Ecto neural progenitor cell (in vitro differentiated cells): Measurements from ENCODE around the gene EPB41.
"Not testable (repeated sequence)": the region's sequence is repeated elsewhere in the genome, so short reads cannot be mapped to it uniquely, and the experiment has no call there.

Experiments used
- DNase-seq: peaks from one replicate; pipeline ENCODE4 v3.0.0-alpha.2; 2018; ENCODE audit warnings: low spot score

EPB41 gene

DNA sequence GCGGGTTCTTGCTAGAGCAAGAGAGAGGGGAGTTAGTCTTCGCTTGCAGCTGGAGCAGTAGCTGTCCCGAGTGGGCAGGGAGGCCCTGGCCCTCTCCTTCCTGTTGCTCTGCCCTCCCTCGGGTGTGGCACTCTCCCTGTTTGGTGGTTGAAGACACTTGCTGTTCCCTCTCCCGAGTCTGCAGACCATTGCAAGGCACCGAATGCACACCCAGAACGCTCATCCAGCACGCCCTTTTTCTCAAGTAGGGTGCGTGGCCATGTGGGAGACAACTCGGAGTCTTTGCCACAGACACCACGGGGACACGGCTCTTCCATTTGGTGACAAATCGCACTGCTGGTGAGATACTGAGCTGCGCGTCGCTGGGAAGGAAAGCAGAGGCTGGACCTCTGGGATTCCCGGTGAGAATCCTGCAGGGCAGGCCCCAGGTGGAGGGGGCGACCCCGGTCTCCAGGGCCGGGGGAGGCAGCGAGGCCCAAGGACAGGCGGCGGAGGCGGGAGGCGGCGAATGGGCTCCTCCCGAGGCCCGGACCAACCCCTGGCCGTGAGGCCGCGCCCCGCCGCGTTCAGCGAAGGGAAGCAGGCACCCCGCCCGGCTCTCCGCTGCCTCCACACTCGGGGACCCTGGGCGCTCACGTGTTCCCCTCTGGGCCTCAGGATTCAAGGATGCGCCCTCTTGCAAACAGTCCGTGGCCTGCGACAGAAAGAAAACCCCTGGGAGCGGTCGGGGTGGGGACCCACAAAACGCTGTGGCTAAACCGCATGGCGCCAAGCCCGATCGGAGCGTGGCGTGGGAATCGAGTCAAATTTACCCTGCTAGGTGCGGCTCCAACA lies 219.7 kb downstream of the EPB41 start:
- DNase-seq = no peak

- no peak for DNase-seq
These were observed 220.3 kb downstream of the EPB41 start for GRCh38 chr1:29134695-29135028.

- DNase-seq = no peak
These were observed 222.1 kb downstream of the EPB41 start for GRCh38 chr1:29136391-29136915.

DNA sequence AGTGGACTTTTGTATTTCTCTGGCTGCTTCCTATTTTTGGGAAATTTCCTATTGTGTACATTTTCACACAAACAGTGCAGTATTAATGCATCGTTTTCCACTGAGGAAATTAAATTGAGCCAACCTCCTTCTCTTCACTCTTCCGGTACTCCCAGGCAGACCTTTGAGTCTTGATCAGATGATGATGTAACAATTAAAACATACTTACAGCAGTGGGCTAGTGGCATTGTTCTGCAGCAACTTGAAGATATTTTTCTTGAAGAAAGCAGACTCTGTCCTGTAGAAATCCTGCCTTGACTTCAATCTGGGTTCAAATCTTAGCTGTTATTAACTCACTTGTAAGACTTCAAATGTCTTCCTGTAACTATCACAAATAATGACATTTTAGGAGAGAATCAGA lies 228.3 kb downstream of the EPB41 start:
- no peak for DNase-seq

DNA sequence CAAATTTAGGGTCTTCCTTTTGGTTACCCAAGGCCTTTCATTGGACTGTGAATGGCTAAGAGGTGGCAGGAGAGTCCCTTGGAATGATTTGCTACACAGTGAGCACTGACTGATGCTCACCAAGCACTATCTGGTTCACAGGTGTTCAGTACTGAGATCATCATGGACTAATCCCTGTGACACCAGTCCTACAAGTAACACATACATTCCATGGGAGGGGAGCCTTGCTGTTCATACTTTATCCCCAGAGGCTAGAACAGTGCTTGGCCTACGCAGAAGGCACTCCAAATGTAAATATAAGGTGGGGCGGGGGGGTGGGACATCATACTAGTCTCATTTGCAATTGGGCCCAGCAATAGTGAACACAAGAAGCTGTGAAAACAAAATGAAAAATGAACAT lies 229.8 kb downstream of the EPB41 start:
- no peak for DNase-seq

GRCh38 chr1:29145739-29146437 lies 231.5 kb downstream of the EPB41 start:
- no peak for DNase-seq

DNA sequence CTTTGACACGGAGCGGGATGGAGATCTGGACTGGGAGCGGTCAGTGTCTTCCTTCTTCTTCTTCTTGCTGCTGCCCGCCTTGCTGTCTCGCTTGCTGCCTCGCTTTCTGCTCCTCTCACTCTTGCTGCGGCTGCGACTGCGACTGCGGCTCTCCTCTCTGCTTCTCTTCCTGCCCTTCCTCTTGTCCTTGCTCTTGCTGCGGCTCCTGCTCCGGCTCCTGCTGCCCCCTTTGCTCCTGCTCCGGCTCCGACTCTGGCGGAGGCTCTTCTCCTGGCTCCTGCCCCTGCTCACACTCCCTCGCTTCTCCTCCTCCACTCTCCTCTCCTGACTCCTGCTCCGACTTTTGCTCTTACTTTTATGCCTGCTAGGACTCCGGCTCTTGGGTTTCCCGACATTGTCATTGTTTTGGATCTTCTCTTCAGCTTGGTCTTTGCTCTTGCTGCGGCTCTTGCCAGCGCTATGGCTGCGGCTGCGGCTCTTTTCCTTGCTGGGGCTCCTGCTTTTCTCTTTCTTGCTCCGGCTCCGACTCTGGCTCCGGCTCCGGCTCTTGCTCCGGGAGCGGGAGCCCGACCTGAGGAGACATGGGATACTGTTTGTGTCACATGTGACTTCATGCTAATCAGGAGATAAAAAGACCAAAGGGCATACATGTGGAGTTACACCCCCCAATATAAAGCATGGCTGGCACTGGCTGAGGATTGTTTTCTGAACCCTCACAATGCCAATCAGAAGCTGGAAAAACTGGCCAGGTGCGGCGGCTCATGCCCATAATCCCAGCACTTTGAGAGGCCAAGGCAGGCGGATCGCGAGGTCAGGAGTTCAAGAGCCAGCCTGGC lies 234.5 kb downstream of the EPB41 start:
- no peak for DNase-seq

- not testable (repeated sequence) for DNase-seq
These were observed 236.0 kb downstream of the EPB41 start for GRCh38 chr1:29150346-29150745.

DNA sequence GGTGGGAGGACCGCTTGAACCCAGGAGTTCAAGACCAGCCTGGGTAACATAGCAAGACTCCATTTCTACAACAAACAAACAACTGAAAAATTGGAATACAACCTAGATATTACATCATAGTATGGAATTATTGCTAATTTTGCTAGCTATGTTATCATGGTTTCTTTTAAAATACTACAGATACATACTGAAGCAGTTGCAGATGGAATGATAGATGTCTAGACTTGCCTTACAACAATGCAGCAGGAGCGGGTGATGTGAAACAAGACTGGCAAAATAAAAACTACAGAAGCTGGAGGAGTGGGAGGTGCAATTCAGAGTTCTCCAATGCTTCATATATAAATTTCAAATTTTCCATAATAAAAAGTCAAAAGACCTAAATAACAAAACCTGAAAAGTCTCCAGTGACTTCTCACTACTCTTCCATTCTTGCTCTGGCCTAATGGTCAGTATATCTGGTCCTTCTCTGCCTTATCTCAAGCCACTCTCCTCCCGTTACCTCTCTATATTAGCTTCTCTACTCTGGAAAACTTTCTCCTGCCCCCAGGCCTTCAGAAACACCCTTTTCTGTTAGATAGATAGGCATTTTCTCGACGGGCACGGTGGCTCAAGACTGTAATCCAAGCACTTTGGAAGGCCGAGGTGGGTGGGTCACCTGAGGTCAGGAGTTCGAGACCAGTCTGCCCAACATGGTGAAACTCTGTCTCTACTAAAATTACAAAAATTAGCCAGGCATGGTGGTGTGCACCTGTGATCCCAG lies 237.9 kb downstream of the EPB41 start:
- DNase-seq = no peak

DNA sequence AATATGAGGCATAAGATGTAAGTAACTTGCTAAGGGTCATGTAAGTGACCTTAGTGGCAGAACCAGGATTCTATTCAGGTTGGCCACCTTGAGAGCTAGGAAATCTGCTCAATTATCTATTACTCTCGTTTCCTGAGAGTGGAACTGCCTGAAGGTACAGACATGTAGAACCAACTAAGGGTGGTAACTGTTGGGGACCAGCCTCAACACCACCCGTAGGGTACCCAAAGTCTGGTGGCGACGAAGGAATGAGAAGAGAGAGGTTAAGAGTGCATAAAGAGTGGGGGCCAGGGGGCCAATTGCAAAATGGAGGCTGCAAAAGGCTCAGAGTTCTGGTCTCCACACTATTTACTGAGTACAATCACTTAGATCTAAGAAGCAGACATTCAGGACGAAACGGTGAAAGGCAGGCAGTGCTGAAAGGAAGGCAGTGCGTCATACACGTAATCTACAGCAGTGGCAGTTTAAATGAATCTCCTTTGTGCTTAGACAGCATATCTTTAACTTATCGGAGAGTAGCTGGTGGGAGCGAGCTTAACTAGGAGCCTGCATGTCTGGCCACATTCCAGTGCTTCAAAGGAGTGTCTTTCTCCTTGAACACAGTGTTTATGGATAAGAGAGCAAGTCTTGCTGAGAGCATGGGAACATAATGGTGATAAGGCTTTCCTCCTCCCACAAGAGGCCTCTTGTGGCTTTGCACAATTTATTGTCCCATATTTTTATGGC lies 242.3 kb downstream of the EPB41 start:
- no peak for DNase-seq

DNA sequence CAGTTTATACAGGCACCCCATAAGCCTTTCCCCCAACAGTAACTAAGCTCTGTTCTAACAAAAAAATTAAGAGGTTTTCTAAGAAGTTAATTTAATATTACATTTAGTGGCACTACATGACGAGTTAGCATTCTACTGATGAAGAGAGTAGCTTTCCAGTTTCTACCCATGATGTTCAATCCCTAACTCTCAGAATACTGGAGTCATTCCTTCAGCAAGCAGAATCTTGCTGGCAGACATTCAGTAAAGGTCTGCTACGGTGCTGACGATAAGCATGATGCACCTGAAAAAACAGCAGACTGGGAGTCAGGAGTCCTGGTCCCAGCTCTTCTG lies 242.9 kb downstream of the EPB41 start:
- no peak for DNase-seq

GRCh38 chr1:29159773-29160172 lies 245.4 kb downstream of the EPB41 start:
- no peak for DNase-seq

DNA sequence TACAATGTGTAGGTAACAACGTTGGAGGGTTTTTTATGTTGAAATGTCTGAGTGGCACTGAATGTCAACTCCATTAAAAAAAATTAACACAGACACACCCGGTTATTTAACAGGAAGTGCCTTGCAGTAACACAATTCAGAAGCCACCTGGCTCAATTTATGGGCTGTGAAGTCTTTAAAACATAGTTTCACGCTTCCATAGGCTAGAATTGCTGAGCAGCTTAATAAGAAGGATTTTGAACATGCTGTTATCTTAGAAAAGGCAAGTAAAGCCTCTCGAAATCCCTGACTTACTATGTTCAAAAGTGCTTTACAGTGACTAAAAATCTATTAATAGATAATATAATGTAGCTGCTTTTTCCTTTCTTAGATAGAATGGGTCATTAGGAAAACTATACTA lies 247.7 kb downstream of the EPB41 start:
- DNase-seq = no peak

DNA sequence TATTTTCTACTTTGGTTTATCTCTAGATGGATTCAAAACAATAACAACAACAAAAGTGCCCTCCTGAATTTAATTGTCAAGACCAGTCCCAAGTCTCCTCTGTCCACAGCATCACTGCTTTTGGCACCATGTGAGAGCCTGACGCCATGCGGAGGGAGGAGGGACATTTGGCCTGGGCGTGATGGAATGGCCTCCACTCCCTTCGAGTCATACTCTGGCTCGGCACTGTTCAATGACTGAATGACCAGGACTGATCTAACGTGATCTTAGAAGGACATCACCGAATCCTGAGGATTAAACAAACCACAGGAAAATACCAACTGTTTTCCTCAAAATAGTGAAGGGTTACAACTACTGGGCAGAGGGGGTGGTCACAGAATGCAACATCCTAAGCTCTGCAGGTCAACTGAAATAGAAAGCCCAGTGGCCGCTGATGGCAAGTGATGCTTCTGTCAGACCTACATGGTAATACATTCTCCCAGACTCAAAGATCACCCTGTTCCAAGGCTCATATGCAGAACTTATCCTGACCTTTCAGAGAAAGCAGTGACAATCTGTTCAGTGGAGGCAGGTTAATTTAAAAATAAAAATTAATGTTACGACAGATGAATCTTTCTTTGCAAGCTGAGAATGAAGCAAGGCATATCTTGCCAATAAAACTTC lies 248.2 kb downstream of the EPB41 start:
- no peak for DNase-seq

- DNase-seq = no peak
These were observed 250.2 kb downstream of the EPB41 start for GRCh38 chr1:29164588-29164987.

DNA sequence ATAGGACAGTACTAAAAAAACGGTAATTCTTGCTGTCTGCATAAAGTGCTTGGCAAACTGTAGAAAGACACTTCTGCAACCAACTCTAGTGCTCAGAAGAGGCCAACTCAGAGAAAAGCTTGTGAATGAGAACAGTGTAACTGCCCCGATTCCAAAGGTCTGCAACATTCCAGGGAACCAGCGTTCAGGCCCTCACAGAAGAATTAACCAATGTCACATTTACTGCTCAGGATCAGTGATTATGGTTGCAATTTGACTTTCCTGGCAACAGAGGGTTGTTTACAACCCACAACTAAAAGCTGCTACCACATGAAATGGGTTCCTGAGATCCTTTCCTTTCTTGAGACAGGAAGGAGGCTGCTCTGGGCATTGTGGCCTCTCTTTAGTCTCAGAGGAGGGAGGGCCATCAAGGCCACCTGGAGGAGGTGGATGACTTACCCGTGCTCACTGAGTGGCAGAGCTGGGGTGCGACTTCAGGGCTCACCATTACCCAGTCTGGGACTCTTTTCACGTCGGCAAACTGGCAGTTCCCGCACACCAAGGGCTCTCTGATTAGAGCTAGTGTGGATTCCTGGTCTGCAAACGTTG lies 252.0 kb downstream of the EPB41 start:
- DNase-seq = no peak

GRCh38 chr1:29167904-29168303 lies 253.5 kb downstream of the EPB41 start:
- DNase-seq = no peak
